ENCODE data around the gene B3GNT9. TPM values are rescaled to one million over a fixed set of nuclear protein-coding genes. Genes with fewer than 3 reads are reported as not detected.
A peak's percentile ranks its signal among the peaks of the same experiment; 100 is the strongest.

Gene B3GNT9
- total and polyA plus RNA-seq, 2 of the 8 experiments (the other 6 are each of a cell fraction or from before 2014, with no cell fraction given) = 3.5 to 9.0 TPM

DNA sequence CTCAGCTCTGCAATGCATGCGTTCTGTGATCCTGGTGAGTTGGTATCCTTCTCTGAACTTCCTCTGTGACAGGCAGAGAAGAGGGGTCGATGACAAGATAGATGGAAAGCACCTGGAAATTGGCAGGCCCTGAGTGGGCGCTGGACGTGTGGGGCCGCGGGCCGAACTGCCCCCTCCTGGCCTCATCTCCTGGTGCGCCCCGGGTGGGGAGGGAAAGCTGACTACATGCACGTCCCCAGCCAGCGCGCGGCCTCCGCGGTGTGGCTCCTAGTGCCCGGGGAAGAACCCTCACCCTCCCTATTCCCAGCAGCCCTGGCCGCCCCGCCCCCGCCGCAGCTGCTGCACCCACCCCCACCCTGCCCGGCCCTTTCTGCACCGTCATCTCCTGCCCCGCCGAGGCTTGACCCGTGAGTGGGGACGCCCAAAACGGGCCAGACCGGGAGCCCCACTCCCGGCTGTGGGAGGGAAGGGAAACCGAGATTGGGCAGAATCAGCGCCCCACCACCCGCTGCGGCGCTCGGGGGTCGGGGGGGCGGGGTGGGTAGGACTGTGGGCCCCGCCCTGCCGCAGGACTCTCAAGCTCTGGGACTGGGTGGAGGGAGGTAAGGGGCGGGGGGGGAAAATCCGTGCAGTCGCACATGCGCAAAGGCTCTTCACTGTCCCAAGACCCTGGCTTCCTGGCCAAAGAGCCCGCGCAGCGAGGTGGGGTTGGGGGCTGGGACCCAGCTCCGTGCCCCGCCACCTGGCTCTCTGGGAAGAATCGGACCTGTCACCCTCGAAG lies 19.6 kb upstream of the B3GNT9 start, which contains the start of gene NOL3 (continued):
- TF ChIP-seq, protein P1, sequence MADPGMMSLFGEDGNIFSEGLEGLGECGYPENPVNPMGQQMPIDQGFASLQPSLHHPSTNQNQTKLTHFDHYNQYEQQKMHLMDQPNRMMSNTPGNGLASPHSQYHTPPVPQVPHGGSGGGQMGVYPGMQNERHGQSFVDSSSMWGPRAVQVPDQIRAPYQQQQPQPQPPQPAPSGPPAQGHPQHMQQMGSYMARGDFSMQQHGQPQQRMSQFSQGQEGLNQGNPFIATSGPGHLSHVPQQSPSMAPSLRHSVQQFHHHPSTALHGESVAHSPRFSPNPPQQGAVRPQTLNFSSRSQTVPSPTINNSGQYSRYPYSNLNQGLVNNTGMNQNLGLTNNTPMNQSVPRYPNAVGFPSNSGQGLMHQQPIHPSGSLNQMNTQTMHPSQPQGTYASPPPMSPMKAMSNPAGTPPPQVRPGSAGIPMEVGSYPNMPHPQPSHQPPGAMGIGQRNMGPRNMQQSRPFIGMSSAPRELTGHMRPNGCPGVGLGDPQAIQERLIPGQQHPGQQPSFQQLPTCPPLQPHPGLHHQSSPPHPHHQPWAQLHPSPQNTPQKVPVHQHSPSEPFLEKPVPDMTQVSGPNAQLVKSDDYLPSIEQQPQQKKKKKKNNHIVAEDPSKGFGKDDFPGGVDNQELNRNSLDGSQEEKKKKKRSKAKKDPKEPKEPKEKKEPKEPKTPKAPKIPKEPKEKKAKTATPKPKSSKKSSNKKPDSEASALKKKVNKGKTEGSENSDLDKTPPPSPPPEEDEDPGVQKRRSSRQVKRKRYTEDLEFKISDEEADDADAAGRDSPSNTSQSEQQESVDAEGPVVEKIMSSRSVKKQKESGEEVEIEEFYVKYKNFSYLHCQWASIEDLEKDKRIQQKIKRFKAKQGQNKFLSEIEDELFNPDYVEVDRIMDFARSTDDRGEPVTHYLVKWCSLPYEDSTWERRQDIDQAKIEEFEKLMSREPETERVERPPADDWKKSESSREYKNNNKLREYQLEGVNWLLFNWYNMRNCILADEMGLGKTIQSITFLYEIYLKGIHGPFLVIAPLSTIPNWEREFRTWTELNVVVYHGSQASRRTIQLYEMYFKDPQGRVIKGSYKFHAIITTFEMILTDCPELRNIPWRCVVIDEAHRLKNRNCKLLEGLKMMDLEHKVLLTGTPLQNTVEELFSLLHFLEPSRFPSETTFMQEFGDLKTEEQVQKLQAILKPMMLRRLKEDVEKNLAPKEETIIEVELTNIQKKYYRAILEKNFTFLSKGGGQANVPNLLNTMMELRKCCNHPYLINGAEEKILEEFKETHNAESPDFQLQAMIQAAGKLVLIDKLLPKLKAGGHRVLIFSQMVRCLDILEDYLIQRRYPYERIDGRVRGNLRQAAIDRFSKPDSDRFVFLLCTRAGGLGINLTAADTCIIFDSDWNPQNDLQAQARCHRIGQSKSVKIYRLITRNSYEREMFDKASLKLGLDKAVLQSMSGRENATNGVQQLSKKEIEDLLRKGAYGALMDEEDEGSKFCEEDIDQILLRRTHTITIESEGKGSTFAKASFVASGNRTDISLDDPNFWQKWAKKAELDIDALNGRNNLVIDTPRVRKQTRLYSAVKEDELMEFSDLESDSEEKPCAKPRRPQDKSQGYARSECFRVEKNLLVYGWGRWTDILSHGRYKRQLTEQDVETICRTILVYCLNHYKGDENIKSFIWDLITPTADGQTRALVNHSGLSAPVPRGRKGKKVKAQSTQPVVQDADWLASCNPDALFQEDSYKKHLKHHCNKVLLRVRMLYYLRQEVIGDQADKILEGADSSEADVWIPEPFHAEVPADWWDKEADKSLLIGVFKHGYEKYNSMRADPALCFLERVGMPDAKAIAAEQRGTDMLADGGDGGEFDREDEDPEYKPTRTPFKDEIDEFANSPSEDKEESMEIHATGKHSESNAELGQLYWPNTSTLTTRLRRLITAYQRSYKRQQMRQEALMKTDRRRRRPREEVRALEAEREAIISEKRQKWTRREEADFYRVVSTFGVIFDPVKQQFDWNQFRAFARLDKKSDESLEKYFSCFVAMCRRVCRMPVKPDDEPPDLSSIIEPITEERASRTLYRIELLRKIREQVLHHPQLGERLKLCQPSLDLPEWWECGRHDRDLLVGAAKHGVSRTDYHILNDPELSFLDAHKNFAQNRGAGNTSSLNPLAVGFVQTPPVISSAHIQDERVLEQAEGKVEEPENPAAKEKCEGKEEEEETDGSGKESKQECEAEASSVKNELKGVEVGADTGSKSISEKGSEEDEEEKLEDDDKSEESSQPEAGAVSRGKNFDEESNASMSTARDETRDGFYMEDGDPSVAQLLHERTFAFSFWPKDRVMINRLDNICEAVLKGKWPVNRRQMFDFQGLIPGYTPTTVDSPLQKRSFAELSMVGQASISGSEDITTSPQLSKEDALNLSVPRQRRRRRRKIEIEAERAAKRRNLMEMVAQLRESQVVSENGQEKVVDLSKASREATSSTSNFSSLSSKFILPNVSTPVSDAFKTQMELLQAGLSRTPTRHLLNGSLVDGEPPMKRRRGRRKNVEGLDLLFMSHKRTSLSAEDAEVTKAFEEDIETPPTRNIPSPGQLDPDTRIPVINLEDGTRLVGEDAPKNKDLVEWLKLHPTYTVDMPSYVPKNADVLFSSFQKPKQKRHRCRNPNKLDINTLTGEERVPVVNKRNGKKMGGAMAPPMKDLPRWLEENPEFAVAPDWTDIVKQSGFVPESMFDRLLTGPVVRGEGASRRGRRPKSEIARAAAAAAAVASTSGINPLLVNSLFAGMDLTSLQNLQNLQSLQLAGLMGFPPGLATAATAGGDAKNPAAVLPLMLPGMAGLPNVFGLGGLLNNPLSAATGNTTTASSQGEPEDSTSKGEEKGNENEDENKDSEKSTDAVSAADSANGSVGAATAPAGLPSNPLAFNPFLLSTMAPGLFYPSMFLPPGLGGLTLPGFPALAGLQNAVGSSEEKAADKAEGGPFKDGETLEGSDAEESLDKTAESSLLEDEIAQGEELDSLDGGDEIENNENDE (IDR thresholded peaks at IDR 0.05; ENCODE audit: insufficient replicate concordance, low read length) = no peak
- TF ChIP-seq MAFK (IDR thresholded peaks at IDR 0.05; ENCODE audit: low read depth, low read length) (peak; percentile 38; the same call in 1 of the 2 replicates), BACH1 (IDR thresholded peaks at IDR 0.05; ENCODE audit: low read length) (0 out of 2 replicates have a peak, but pooled peaks have one; percentile 9)
